ENCODE results near the gene APCDD1L.
A peak's percentile ranks its signal among the peaks of the same experiment; 100 is the strongest.

APCDD1L gene

GRCh38 chr20:58463256-58463655 is 51.9 kb downstream of the APCDD1L start:
- no peak for DNase-seq

- DNase-seq: no peak
Measured at GRCh38 chr20:58461899-58462298, 53.3 kb downstream of the APCDD1L start.

- DNase-seq: no peak
Measured at GRCh38 chr20:58461104-58461503, 54.1 kb downstream of the APCDD1L start.

- no peak for DNase-seq
Measured at GRCh38 chr20:58459058-58459750, 56.0 kb downstream of the APCDD1L start.

GRCh38 chr20:58458342-58459057 is 56.7 kb downstream of the APCDD1L start:
- DNase-seq: no peak

GRCh38 chr20:58457083-58457695 is 58.0 kb downstream of the APCDD1L start:
- no peak for DNase-seq

GRCh38 chr20:58454460-58454859 is 60.7 kb downstream of the APCDD1L start:
- DNase-seq: no peak

GRCh38 chr20:58453391-58453790 is 61.8 kb downstream of the APCDD1L start:
- no peak for DNase-seq

GRCh38 chr20:58452667-58453255 is 62.4 kb downstream of the APCDD1L start:
- DNase-seq: no peak

- DNase-seq: no peak
Measured at GRCh38 chr20:58450254-58450653, 64.9 kb downstream of the APCDD1L start.

GRCh38 chr20:58449681-58450221 is 65.4 kb downstream of the APCDD1L start:
- DNase-seq: no peak

- no peak for DNase-seq
Measured at GRCh38 chr20:58448958-58449357, 66.2 kb downstream of the APCDD1L start.

- DNase-seq: peak; percentile 24 to 48
Measured at GRCh38 chr20:58447511-58448391, 67.4 kb downstream of the APCDD1L start.

GRCh38 chr20:58446960-58447265 is 68.3 kb downstream of the APCDD1L start:
- no peak for DNase-seq

GRCh38 chr20:58446264-58446959 is 68.8 kb downstream of the APCDD1L start:
- DNase-seq: no peak

- DNase-seq: no peak
Measured at GRCh38 chr20:58444746-58445255, 70.4 kb downstream of the APCDD1L start.

- no peak for DNase-seq
Measured at GRCh38 chr20:58441723-58442122, 73.5 kb downstream of the APCDD1L start.

GRCh38 chr20:58440021-58440767 is 75.0 kb downstream of the APCDD1L start:
- no peak for DNase-seq

GRCh38 chr20:58438970-58439808 is 76.0 kb downstream of the APCDD1L start:
- DNase-seq: no peak

All from stimulated activated CD4-positive, alpha-beta T cell treated with anti-CD3 and anti-CD28 coated beads, Interleukin-2, amount 100 ng/mL, for 48 hours (primary cell).